Astrocyte (in vitro differentiated cells and primary cell): Measurements from ENCODE around the gene ARHGAP23.

Source experiments
- CTCF ChIP-seq: IDR thresholded peaks from 2 replicates; pipeline ENCODE4 v1.5.1; 2011; ENCODE audit warnings: low read depth, mild to moderate bottlenecking, inconsistent platforms, low read length, moderate library complexity; ENCODE audit not compliant: insufficient read depth
- EZH2 ChIP-seq: IDR thresholded peaks from 2 replicates; pipeline ENCODE4 v1.6.1; 2012; ENCODE audit warnings: mild to moderate bottlenecking, low read length, inconsistent platforms; ENCODE audit not compliant: insufficient read depth

DNA sequence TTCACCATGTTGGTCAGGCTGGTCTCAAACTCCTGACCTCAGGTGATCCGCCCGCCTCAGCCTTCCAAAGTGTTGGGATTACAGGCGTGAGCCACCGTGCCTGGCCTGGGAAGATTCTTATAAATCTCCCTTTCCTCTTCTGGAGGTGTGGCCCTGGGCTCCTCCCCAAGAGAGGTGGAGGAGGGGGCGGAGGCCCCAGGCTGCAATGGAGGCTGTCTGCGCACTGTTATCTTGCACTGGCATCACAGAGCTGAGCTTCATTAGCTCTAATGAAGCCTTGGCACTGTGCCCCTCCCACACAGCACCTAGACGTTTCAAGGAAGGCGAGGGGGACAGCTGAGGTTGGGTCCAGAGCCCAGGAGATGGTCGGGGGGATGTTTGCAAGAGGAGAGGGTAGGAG, 7.5 kb downstream of the ARHGAP23 start:
- TF ChIP-seq CTCF (no peak), EZH2 (no peak)
